B cell (primary cell): ENCODE data around the gene QRSL1.

Experiments used
- CTCF ChIP-seq: fragments of 200-600 bp; IDR thresholded peaks from one replicate; pipeline ENCODE4 v1.8.0; 2022; ENCODE audit warnings: antibody characterized with exemption, mild to moderate bottlenecking
- EZH2 ChIP-seq: IDR thresholded peaks from 2 replicates; pipeline ENCODE4 v1.6.1; 2012; ENCODE audit warnings: borderline replicate concordance, low read depth, mild to moderate bottlenecking, moderate library complexity, low read length; ENCODE audit not compliant: insufficient read depth, poor library complexity, severe bottlenecking

- no peak for TF ChIP-seq CTCF
- no peak for TF ChIP-seq EZH2
Observed at GRCh38 chr6:106702451-106703110, 73.2 kb downstream of the QRSL1 start.
